ENCODE data around the gene CLDN20. TPM values are rescaled to one million over a fixed set of nuclear protein-coding genes. Genes with fewer than 3 reads are reported as not detected.
"Not testable (repeated sequence)": the region's sequence is repeated elsewhere in the genome, so short reads cannot be mapped to it uniquely, and the experiment has no call there.

The CLDN20 gene
- 0.21 TPM in 1 of 2 replicates, not detected in the other for total RNA-seq

- H3K27me3 Mint-ChIP-seq = no peaks in the 10 kb centered on the region
- H3K27ac Mint-ChIP-seq = no peak within 1 kb of the TSS
- peaks cover 13% of the 10 kb centered on the region for H3K4me1 Mint-ChIP-seq
- peaks cover 13% of the 10 kb centered on the region for H3K36me3 Mint-ChIP-seq (ENCODE audit: low read depth)
- H3K4me3 Mint-ChIP-seq = no peak within 1 kb of the TSS
- intact Hi-C loops (cut with micrococcal nuclease) = no loop called here
- no peaks in the 10 kb centered on the region for H3K9me3 Mint-ChIP-seq
- no peak for DNase-seq
Observed at GRCh38 chr6:155263373-155264063, at the start of gene CLDN20. TSS of gene CLDN20 (plus strand) at chr6:155264013. CDS start at chr6:155275720, 11,707 bp downstream.

GRCh38 chr6:155215906-155216305 lies 47.9 kb upstream of the CLDN20 start:
- no peak overlapping the region for H3K27ac Mint-ChIP-seq
- peaks cover 9% of the 10 kb centered on the region for H3K4me1 Mint-ChIP-seq
- DNase-seq = no peak
- peaks cover 32% of the 10 kb centered on the region for H3K36me3 Mint-ChIP-seq (ENCODE audit: low read depth)
- H3K9me3 Mint-ChIP-seq = peaks cover 3% of the 10 kb centered on the region
- peaks cover 5% of the 10 kb centered on the region for H3K27me3 Mint-ChIP-seq
- intact Hi-C loops (cut with micrococcal nuclease) = no loop called here
- no peak overlapping the region for H3K4me3 Mint-ChIP-seq

GRCh38 chr6:155216312-155217046 lies 47.3 kb upstream of the CLDN20 start:
- H3K27me3 Mint-ChIP-seq = peaks cover 5% of the 10 kb centered on the region
- H3K4me3 Mint-ChIP-seq = no peak overlapping the region
- peaks cover 32% of the 10 kb centered on the region for H3K36me3 Mint-ChIP-seq (ENCODE audit: low read depth)
- intact Hi-C loops (cut with micrococcal nuclease) = no loop called here
- H3K9me3 Mint-ChIP-seq = peaks cover 3% of the 10 kb centered on the region
- H3K27ac Mint-ChIP-seq = peak overlapping the region; percentile 22
- peaks cover 9% of the 10 kb centered on the region for H3K4me1 Mint-ChIP-seq
- no peak for DNase-seq

GRCh38 chr6:155218711-155219110 lies 45.1 kb upstream of the CLDN20 start:
- DNase-seq; H3K9me3 Mint-ChIP-seq; H3K27ac Mint-ChIP-seq; intact Hi-C loops (cut with micrococcal nuclease); H3K4me3 Mint-ChIP-seq; H3K27me3 Mint-ChIP-seq: not testable (repeated sequence)
- peaks cover 25% of the 10 kb centered on the region for H3K36me3 Mint-ChIP-seq (ENCODE audit: low read depth)
- H3K4me1 Mint-ChIP-seq = peaks cover 15% of the 10 kb centered on the region

- intact Hi-C loops (cut with micrococcal nuclease) = no loop called here
- no peak overlapping the region for H3K4me3 Mint-ChIP-seq
- H3K27ac Mint-ChIP-seq = no peak overlapping the region
- peaks cover 5% of the 10 kb centered on the region for H3K27me3 Mint-ChIP-seq
- peaks cover 21% of the 10 kb centered on the region for H3K4me1 Mint-ChIP-seq
- no peak for DNase-seq
- H3K9me3 Mint-ChIP-seq = no peaks in the 10 kb centered on the region
- peaks cover 29% of the 10 kb centered on the region for H3K36me3 Mint-ChIP-seq (ENCODE audit: low read depth)
Observed at GRCh38 chr6:155219299-155219698, 44.5 kb upstream of the CLDN20 start.

GRCh38 chr6:155219858-155220301 lies 43.9 kb upstream of the CLDN20 start:
- intact Hi-C loops (cut with micrococcal nuclease) = no loop called here
- peak overlapping the region; percentile 29 for H3K27ac Mint-ChIP-seq
- H3K36me3 Mint-ChIP-seq (ENCODE audit: low read depth) = peaks cover 29% of the 10 kb centered on the region
- H3K4me3 Mint-ChIP-seq = no peak overlapping the region
- peaks cover 5% of the 10 kb centered on the region for H3K27me3 Mint-ChIP-seq
- H3K4me1 Mint-ChIP-seq = peaks cover 27% of the 10 kb centered on the region
- DNase-seq = no peak
- no peaks in the 10 kb centered on the region for H3K9me3 Mint-ChIP-seq

- Mint-ChIP-seq H3K27ac (no peak overlapping the region), H3K4me1 (peaks cover 25% of the 10 kb centered on the region), H3K36me3 (ENCODE audit: low read depth) (peaks cover 26% of the 10 kb centered on the region), H3K4me3 (no peak overlapping the region), H3K9me3 (no peaks in the 10 kb centered on the region), H3K27me3 (peaks cover 5% of the 10 kb centered on the region)
- intact Hi-C loops (cut with micrococcal nuclease) = no loop called here
- DNase-seq = no peak
Observed at GRCh38 chr6:155221086-155221485, 42.7 kb upstream of the CLDN20 start.

GRCh38 chr6:155222506-155222905 lies 41.3 kb upstream of the CLDN20 start:
- H3K36me3 Mint-ChIP-seq (ENCODE audit: low read depth) = peaks cover 30% of the 10 kb centered on the region
- intact Hi-C loops (cut with micrococcal nuclease) = no loop called here
- no peaks in the 10 kb centered on the region for H3K27me3 Mint-ChIP-seq
- H3K9me3 Mint-ChIP-seq = peaks cover 3% of the 10 kb centered on the region
- H3K4me3 Mint-ChIP-seq = no peak overlapping the region
- DNase-seq = no peak
- peaks cover 25% of the 10 kb centered on the region for H3K4me1 Mint-ChIP-seq
- no peak overlapping the region for H3K27ac Mint-ChIP-seq

GRCh38 chr6:155223646-155224451 lies 40.0 kb upstream of the CLDN20 start:
- H3K9me3 Mint-ChIP-seq = peaks cover 3% of the 10 kb centered on the region
- H3K36me3 Mint-ChIP-seq (ENCODE audit: low read depth) = peaks cover 34% of the 10 kb centered on the region
- DNase-seq = peak; percentile 85
- peaks cover 25% of the 10 kb centered on the region for H3K4me1 Mint-ChIP-seq
- H3K4me3 Mint-ChIP-seq = peak overlapping the region; percentile 56
- intact Hi-C loops (cut with micrococcal nuclease) = loop anchor here (1.0 kb wide), 3 partner anchors 38 to 97 kb away; no protein-coding TSS in a partner anchor
- no peaks in the 10 kb centered on the region for H3K27me3 Mint-ChIP-seq
- H3K27ac Mint-ChIP-seq = peak overlapping the region; percentile 77

- intact Hi-C loops (cut with micrococcal nuclease) = loop anchor here (1.0 kb wide), 3 partner anchors 38 to 97 kb away; no protein-coding TSS in a partner anchor
- Mint-ChIP-seq H3K27me3 (no peaks in the 10 kb centered on the region), H3K27ac (peak overlapping the region; percentile 77), H3K36me3 (ENCODE audit: low read depth) (peaks cover 31% of the 10 kb centered on the region), H3K9me3 (peaks cover 3% of the 10 kb centered on the region), H3K4me3 (peak overlapping the region; percentile 56), H3K4me1 (peaks cover 22% of the 10 kb centered on the region)
- DNase-seq = no peak
Observed at GRCh38 chr6:155224618-155225017, 39.2 kb upstream of the CLDN20 start.

- H3K36me3 Mint-ChIP-seq (ENCODE audit: low read depth) = peaks cover 27% of the 10 kb centered on the region
- H3K4me1 Mint-ChIP-seq = peaks cover 20% of the 10 kb centered on the region
- H3K9me3 Mint-ChIP-seq = peaks cover 3% of the 10 kb centered on the region
- intact Hi-C loops (cut with micrococcal nuclease) = no loop called here
- H3K27me3 Mint-ChIP-seq = no peaks in the 10 kb centered on the region
- no peak for DNase-seq
- H3K4me3 Mint-ChIP-seq = no peak overlapping the region
- no peak overlapping the region for H3K27ac Mint-ChIP-seq
Observed at GRCh38 chr6:155227046-155227445, 36.8 kb upstream of the CLDN20 start.

- Mint-ChIP-seq H3K4me1 (peaks cover 15% of the 10 kb centered on the region), H3K36me3 (ENCODE audit: low read depth) (peaks cover 29% of the 10 kb centered on the region), H3K4me3 (no peak overlapping the region), H3K27ac (no peak overlapping the region), H3K27me3 (no peaks in the 10 kb centered on the region), H3K9me3 (peaks cover 3% of the 10 kb centered on the region)
- DNase-seq = no peak
- intact Hi-C loops (cut with micrococcal nuclease) = no loop called here
Observed at GRCh38 chr6:155228546-155229166, 35.2 kb upstream of the CLDN20 start.

GRCh38 chr6:155230975-155231374 lies 32.8 kb upstream of the CLDN20 start:
- H3K27me3 Mint-ChIP-seq; H3K4me1 Mint-ChIP-seq; H3K27ac Mint-ChIP-seq; intact Hi-C loops (cut with micrococcal nuclease); DNase-seq; H3K9me3 Mint-ChIP-seq; H3K4me3 Mint-ChIP-seq: not testable (repeated sequence)
- H3K36me3 Mint-ChIP-seq (ENCODE audit: low read depth) = peaks cover 27% of the 10 kb centered on the region

All from activated CD4-positive, alpha-beta T cell treated with anti-CD3 and anti-CD28 coated beads, Interleukin-2, amount 10 ng/mL, durations not matched to agents 24 days and 14 days (primary cell).